Measurements from ENCODE around the gene CDHR5.
"Not testable (repeated sequence)": the region's sequence is repeated elsewhere in the genome, so short reads cannot be mapped to it uniquely, and the experiment has no call there.

Gene CDHR5

DNA sequence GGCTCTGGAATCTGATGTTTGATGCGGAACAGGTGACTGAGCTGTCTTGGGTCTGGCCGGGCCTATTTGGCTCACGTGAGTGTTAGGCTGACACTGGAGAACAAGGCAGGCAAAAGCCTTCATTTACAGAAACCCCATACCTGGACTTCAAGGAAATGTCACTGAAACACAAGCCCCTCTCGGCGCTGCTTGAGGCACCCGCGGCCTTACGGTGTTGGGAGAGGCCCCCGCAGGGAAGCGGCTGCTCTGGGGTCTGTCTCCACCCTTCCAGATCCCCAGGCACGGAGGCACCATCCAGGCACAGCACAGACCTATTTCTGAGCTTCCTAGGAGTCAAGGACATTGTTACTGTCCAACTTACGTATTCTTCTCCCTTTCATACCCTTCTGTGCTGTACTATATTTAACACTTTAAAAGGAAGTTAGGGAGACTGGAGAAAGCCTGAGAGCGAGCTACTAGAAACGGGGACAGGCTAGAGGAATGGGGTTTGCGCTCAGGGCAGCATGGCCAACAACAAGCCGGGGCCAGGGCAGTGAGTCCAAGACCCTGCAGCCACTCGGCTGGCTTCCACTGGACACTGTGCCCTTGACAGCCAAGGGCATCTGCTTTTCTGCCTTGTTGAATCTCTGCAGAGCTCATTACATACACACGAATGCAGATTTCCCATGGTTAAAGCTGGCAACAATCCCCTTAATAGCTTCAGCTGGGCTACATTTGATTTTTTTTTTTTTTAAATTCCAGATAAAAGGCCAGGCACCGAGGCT, 36.1 kb upstream of the CDHR5 start:
- peaks cover 85% of the 10 kb centered on the region for H3K36me3 ChIP-seq (ENCODE audit: insufficient read depth, insufficient read length, low read length)
- no peaks in the 10 kb centered on the region for H3K9me3 ChIP-seq (ENCODE audit: insufficient read depth, low read length)
- no peak for DNase-seq (ENCODE audit: low read depth, low spot score)
- H3K9ac ChIP-seq (ENCODE audit: insufficient read length, low read depth): no peak overlapping the region
- no peak overlapping the region for H3K4me3 ChIP-seq (ENCODE audit: insufficient read length, low read depth)
- no peak for TF ChIP-seq SUZ12 (IDR thresholded peaks at IDR 0.05; ENCODE audit: extremely low read depth, insufficient read depth, insufficient read length)
- no peak for TF ChIP-seq ZNF274 (IDR thresholded peaks at IDR 0.05; ENCODE audit: low read depth, low read length)
- TF ChIP-seq YY1 (IDR thresholded peaks at IDR 0.05; ENCODE audit: insufficient read depth, insufficient read length): no peak
- no peaks in the 10 kb centered on the region for H3K27me3 ChIP-seq (ENCODE audit: insufficient read depth, insufficient read length)
- peaks cover 4% of the 10 kb centered on the region for H3K4me1 ChIP-seq (ENCODE audit: insufficient read depth, insufficient read length)

DNA sequence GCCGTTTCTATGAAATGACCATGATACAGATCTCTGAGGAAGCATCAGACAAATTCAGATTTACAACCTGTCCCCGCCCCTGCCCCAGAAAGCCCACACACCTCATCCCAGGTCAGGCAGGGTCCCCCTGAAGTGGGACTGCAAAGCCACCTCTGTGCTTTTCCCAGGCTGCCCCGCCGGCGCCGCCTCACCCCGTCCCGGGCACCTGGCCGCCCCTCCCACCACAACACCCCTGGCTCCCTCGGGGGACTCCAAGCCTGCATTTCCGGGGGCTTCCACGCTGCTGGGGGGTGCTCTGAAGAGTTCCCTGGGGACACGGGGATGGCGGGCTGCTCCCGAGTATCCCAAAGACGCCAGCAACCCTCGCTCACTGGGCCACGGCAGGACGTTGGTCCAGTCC, 35.5 kb upstream of the CDHR5 start:
- Histone ChIP-seq H3K9ac (ENCODE audit: insufficient read length, low read depth) (no peak overlapping the region), H3K36me3 (ENCODE audit: insufficient read depth, insufficient read length, low read length) (peaks cover 81% of the 10 kb centered on the region), H3K4me1 (ENCODE audit: insufficient read depth, insufficient read length) (peaks cover 4% of the 10 kb centered on the region), H3K4me3 (ENCODE audit: insufficient read length, low read depth) (no peak overlapping the region), H3K9me3 (ENCODE audit: insufficient read depth, low read length) (no peaks in the 10 kb centered on the region), H3K27me3 (ENCODE audit: insufficient read depth, insufficient read length) (no peaks in the 10 kb centered on the region)
- TF ChIP-seq ZNF274 (IDR thresholded peaks at IDR 0.05; ENCODE audit: low read depth, low read length) (no peak), SUZ12 (IDR thresholded peaks at IDR 0.05; ENCODE audit: extremely low read depth, insufficient read depth, insufficient read length) (no peak)
- DNase-seq (ENCODE audit: low read depth, low spot score): no peak

DNA sequence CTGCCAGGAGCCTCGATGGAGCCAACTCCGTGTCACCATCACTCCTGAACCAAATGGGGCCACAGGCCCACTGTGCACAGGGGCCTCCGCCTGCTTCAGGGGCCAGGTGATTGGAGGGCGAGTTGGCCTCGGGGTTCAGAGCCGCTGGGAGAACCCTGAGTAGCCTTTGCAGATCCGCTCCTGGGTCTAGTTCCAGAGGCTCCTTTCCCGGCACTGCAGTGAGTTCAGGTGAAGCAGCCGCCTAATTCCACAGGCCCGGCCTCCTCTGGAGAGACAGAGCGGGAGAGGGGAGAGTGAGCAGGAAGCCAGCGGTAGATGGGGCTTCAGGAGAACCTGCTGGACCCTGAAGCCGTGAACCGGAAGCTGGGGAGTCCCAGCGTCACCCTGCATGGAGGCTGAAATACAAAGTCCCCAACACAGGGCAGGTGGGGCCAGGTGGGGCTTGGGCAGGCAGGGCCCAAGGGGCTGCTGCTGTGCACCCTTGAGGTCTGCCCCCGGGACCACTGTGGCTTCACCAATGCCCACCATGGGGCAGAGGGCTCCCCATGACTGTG, 34.9 kb upstream of the CDHR5 start:
- H3K4me1 ChIP-seq (ENCODE audit: insufficient read depth, insufficient read length): peaks cover 4% of the 10 kb centered on the region
- H3K36me3 ChIP-seq (ENCODE audit: insufficient read depth, insufficient read length, low read length): peaks cover 82% of the 10 kb centered on the region
- TF ChIP-seq YY1 (IDR thresholded peaks at IDR 0.05; ENCODE audit: insufficient read depth, insufficient read length) (no peak), ZNF274 (IDR thresholded peaks at IDR 0.05; ENCODE audit: low read depth, low read length) (no peak), SUZ12 (IDR thresholded peaks at IDR 0.05; ENCODE audit: extremely low read depth, insufficient read depth, insufficient read length) (no peak)

DNA sequence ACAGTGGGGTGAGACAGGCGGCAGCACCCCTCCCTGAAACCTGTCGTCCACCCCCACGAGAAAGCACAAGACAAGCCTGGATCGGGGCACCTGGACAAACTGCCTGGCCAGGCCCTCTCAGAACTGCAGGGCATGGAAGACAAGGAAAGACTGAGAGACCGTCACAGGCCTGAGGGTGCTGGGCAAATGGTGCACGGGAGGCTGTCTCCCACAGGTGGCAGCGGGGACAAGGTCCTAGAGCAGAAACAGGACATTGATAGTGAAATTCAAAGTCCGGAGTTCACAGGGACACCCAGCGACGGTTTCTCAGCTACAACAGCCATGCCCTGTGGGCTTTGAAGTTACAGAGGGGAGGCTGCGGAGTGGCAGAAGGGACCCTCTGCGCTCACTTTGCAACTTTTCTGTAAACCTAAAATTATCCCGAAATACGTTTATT, 33.0 kb upstream of the CDHR5 start:
- Histone ChIP-seq H3K4me3 (ENCODE audit: insufficient read length, low read depth) (no peak overlapping the region), H3K9me3 (ENCODE audit: insufficient read depth, low read length) (no peaks in the 10 kb centered on the region), H3K36me3 (ENCODE audit: insufficient read depth, insufficient read length, low read length) (peaks cover 78% of the 10 kb centered on the region), H3K9ac (ENCODE audit: insufficient read length, low read depth) (no peak overlapping the region), H3K27me3 (ENCODE audit: insufficient read depth, insufficient read length) (no peaks in the 10 kb centered on the region), H3K4me1 (ENCODE audit: insufficient read depth, insufficient read length) (peaks cover 4% of the 10 kb centered on the region)
- no peak for DNase-seq (ENCODE audit: low read depth, low spot score)
- TF ChIP-seq ZNF274 (IDR thresholded peaks at IDR 0.05; ENCODE audit: low read depth, low read length) (no peak), YY1 (IDR thresholded peaks at IDR 0.05; ENCODE audit: insufficient read depth, insufficient read length) (no peak), SUZ12 (IDR thresholded peaks at IDR 0.05; ENCODE audit: extremely low read depth, insufficient read depth, insufficient read length) (no peak)

More for the DNA sequence above, 34.9 kb upstream of the CDHR5 start:
- Histone ChIP-seq H3K9me3 (ENCODE audit: insufficient read depth, low read length) (no peaks in the 10 kb centered on the region), H3K27me3 (ENCODE audit: insufficient read depth, insufficient read length) (no peaks in the 10 kb centered on the region), H3K4me3 (ENCODE audit: insufficient read length, low read depth) (no peak overlapping the region), H3K9ac (ENCODE audit: insufficient read length, low read depth) (no peak overlapping the region)
- DNase-seq (ENCODE audit: low read depth, low spot score): no peak

DNA sequence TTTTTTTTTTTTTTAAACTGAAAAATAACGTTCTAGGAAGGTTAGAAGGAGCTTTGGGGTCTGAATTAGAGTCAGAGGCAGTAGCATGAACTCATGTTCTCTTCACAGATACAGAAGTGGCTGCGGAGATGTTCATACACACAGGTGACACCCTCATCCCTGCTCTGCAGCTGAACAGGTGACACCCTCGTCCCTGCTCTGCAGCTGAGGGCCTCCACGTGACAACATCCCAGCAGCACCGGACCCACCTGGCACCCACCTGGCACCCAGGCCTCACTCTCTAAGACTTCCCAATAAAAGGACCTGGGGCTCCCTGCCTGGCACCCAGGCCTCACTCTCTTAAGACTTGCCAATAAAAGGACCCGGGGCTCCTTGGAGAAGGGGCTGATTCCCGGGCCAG, 32.1 kb upstream of the CDHR5 start:
- Histone ChIP-seq H3K4me1 (ENCODE audit: insufficient read depth, insufficient read length) (peaks cover 4% of the 10 kb centered on the region), H3K4me3 (ENCODE audit: insufficient read length, low read depth) (no peak overlapping the region), H3K27me3 (ENCODE audit: insufficient read depth, insufficient read length) (no peaks in the 10 kb centered on the region), H3K9me3 (ENCODE audit: insufficient read depth, low read length) (no peaks in the 10 kb centered on the region), H3K36me3 (ENCODE audit: insufficient read depth, insufficient read length, low read length) (peaks cover 74% of the 10 kb centered on the region), H3K9ac (ENCODE audit: insufficient read length, low read depth) (no peak overlapping the region)
- no peak for DNase-seq (ENCODE audit: low read depth, low spot score)
- TF ChIP-seq ZNF274 (IDR thresholded peaks at IDR 0.05; ENCODE audit: low read depth, low read length) (no peak), YY1 (IDR thresholded peaks at IDR 0.05; ENCODE audit: insufficient read depth, insufficient read length) (no peak), SUZ12 (IDR thresholded peaks at IDR 0.05; ENCODE audit: extremely low read depth, insufficient read depth, insufficient read length) (no peak)

DNA sequence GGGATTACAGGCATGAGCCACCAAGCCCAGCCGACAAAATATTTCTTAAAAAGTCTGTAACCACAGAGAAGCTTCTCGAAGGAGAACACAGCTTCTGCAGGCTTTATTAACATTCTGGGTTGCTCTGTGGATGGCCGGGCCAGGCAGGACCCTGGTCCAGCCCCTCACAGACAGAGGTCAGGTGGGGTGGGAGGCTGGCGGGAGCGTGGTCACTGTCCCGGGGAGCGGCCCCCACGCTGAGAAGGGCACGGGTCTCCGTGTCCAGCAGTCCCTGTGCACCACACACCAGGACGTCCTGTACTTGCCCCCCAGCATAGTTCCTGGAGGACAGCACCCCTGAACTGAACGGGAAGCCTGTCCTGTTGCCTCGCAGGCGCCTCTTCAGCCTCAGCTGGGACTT, 31.7 kb upstream of the CDHR5 start:
- Histone ChIP-seq H3K4me3 (ENCODE audit: insufficient read length, low read depth) (no peak overlapping the region), H3K4me1 (ENCODE audit: insufficient read depth, insufficient read length) (peaks cover 4% of the 10 kb centered on the region), H3K27me3 (ENCODE audit: insufficient read depth, insufficient read length) (no peaks in the 10 kb centered on the region), H3K9ac (ENCODE audit: insufficient read length, low read depth) (no peak overlapping the region), H3K36me3 (ENCODE audit: insufficient read depth, insufficient read length, low read length) (peaks cover 72% of the 10 kb centered on the region), H3K9me3 (ENCODE audit: insufficient read depth, low read length) (no peaks in the 10 kb centered on the region)
- no peak for TF ChIP-seq ZNF274 (IDR thresholded peaks at IDR 0.05; ENCODE audit: low read depth, low read length)
- no peak for TF ChIP-seq SUZ12 (IDR thresholded peaks at IDR 0.05; ENCODE audit: extremely low read depth, insufficient read depth, insufficient read length)
- TF ChIP-seq YY1 (IDR thresholded peaks at IDR 0.05; ENCODE audit: insufficient read depth, insufficient read length): no peak
- no peak for DNase-seq (ENCODE audit: low read depth, low spot score)

DNA sequence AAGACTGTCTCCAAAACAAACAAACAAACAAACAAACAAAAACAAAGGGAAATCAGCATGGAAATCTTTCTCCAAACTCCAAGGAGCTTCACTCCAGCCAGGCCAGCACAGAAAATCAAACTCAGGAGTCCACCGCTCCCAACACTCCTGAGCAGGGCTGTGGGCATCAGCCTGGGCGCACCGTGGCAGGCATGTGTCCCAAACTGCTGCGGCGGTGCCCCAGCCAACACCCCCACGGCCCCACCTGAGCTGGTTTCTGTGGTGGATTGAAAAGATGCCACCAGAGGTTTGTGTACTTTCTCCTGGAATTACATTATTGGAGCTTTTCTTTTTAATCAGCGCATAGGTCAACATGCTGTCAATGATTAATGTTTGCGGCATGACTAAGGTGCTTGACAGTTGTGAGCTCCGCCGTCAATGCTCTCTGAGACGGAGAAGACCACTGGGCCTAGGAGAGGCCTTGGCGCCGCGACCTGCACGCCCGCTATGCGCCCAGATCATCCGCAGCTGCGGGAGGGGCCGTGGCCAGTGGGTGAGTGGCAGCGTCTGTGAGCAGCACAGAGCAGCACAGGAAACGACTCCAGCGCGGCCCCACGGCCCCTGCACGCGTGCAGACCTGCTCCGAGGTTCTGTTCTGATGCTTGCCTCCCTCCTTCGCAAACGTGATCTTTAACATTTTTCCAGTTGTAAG, 30.4 kb upstream of the CDHR5 start:
- peaks cover 67% of the 10 kb centered on the region for H3K36me3 ChIP-seq (ENCODE audit: insufficient read depth, insufficient read length, low read length)
- no peak for DNase-seq (ENCODE audit: low read depth, low spot score)
- no peak for TF ChIP-seq SUZ12 (IDR thresholded peaks at IDR 0.05; ENCODE audit: extremely low read depth, insufficient read depth, insufficient read length)

DNA sequence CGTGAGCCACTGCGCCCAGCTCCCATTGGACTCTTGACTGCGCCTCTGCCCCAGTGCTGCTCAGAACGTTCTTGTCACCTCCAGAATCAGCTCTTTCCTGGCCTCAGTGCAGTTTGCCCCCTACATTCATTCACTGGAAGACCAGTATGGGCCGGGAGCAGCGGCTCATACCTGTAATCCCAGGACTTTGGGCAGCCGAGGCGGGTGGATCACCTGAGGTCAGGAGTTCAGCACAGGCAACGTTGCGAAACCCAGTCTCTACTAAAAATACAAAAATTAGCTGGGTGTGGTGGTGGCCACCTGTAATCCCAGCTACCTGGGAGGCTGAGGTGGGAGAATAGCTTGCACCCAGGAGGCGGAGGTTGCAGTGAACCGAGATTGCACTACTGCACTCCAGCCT, 29.7 kb upstream of the CDHR5 start:
- DNase-seq (ENCODE audit: low read depth, low spot score); H3K4me3 ChIP-seq (ENCODE audit: insufficient read length, low read depth); H3K4me1 ChIP-seq (ENCODE audit: insufficient read depth, insufficient read length); H3K27me3 ChIP-seq (ENCODE audit: insufficient read depth, insufficient read length); H3K9ac ChIP-seq (ENCODE audit: insufficient read length, low read depth); H3K9me3 ChIP-seq (ENCODE audit: insufficient read depth, low read length): not testable (repeated sequence)
- H3K36me3 ChIP-seq (ENCODE audit: insufficient read depth, insufficient read length, low read length): peaks cover 64% of the 10 kb centered on the region

More for the DNA sequence above, 30.4 kb upstream of the CDHR5 start:
- Histone ChIP-seq H3K9me3 (ENCODE audit: insufficient read depth, low read length) (no peaks in the 10 kb centered on the region), H3K9ac (ENCODE audit: insufficient read length, low read depth) (no peak overlapping the region), H3K4me1 (ENCODE audit: insufficient read depth, insufficient read length) (peaks cover 4% of the 10 kb centered on the region), H3K27me3 (ENCODE audit: insufficient read depth, insufficient read length) (no peaks in the 10 kb centered on the region), H3K4me3 (ENCODE audit: insufficient read length, low read depth) (no peak overlapping the region)
